Activated naive CD4-positive, alpha-beta T cell treated with anti-CD3 and anti-CD28 coated beads, Interleukin-2, amount 50 U/mL, for 72 hours (primary cell): ENCODE data around the gene PATJ. TPM values are rescaled to one million over a fixed set of nuclear protein-coding genes. Genes with fewer than 3 reads are reported as not detected.
A peak's percentile ranks its signal among the peaks of the same experiment; 100 is the strongest.
"Not testable (repeated sequence)": the region's sequence is repeated elsewhere in the genome, so short reads cannot be mapped to it uniquely, and the experiment has no call there.

Experiments
- ATAC-seq, 2 donors: fragments of 150-1000 bp; cut with Tn5 transposase; 2 replicates each; pipeline ENCODE4 v1.10.0; 2021; ENCODE audit warnings: mild to moderate bottlenecking in 2 of 2, moderate library complexity in 2 of 2
- DNase-seq, 2 donors: peaks; one replicate each; pipeline ENCODE4 v3.0.0; 2021 to 2022; ENCODE audit warnings: low spot score in 2 of 2
- H3K27ac Mint-ChIP-seq, 2 donors: one replicate each; pipeline ENCODE4 v1.8.0; 2022; ENCODE audit warnings: mild to moderate bottlenecking in 2 of 2, mixed read lengths in 2 of 2
- H3K36me3 Mint-ChIP-seq, 2 donors: one replicate each; pipeline ENCODE4 v1.8.0; 2022; ENCODE audit warnings: mixed read lengths in 2 of 2
- H3K9me3 Mint-ChIP-seq, 2 donors: one replicate each; pipeline ENCODE4 v1.8.0; 2022; ENCODE audit warnings: mixed read lengths in 2 of 2
- total RNA-seq, 2 donors: library from RNA; stranded (reverse); gene quantifications; one replicate each; pipeline ENCODE4 v1.2.3, GENCODE V29; 2022

Gene PATJ
- total RNA-seq, 2 donors from 2014 or later: 21.5 to 24.7 TPM

GRCh38 chr1:62140666-62141065, 398.4 kb downstream of the PATJ start:
- H3K9me3 Mint-ChIP-seq: no peaks in the 10 kb centered on the region
- no peak for DNase-seq
- no peak overlapping the region for H3K27ac Mint-ChIP-seq
- ATAC-seq: no peak
- H3K36me3 Mint-ChIP-seq: no peaks in the 10 kb centered on the region

- Mint-ChIP-seq H3K36me3 (no peaks in the 10 kb centered on the region), H3K27ac (no peak overlapping the region), H3K9me3 (no peaks in the 10 kb centered on the region)
- DNase-seq: no peak
- no peak for ATAC-seq
Observed at GRCh38 chr1:62142496-62142895, 400.2 kb downstream of the PATJ start.

- Mint-ChIP-seq H3K36me3 (no peaks in the 10 kb centered on the region), H3K9me3 (no peaks in the 10 kb centered on the region), H3K27ac (peak overlapping the region in 1 of 2 donors; percentile 3)
- ATAC-seq (no peak), DNase-seq (peak in 1 of 2 donors; percentile 49)
Observed at GRCh38 chr1:62144238-62144831, 402.1 kb downstream of the PATJ start.

DNA sequence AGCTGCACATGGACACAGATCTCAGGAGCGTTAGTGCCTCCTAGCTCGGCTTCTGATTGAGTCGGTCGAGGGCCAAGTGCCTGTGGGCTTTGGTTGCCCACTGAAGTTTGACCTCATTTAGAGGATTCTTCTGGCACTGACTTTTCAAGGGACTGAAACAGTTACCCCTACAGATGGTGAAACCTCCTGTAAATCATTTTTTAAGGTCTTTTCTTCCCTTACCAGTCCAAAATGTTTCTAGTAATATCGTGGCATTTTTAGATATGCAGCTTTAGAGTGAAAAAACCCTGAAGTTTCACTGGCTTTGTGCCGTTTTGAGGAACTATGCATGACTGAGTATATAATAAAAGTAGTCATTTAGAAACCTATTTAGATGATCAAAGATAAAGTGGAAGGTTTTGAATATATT, 417.7 kb downstream of the PATJ start:
- ATAC-seq (no peak), DNase-seq (no peak)
- Mint-ChIP-seq H3K27ac (no peak overlapping the region), H3K36me3 (peaks cover 0 to 5% of the 10 kb centered on the region in 2 donors), H3K9me3 (no peaks in the 10 kb centered on the region)

DNA sequence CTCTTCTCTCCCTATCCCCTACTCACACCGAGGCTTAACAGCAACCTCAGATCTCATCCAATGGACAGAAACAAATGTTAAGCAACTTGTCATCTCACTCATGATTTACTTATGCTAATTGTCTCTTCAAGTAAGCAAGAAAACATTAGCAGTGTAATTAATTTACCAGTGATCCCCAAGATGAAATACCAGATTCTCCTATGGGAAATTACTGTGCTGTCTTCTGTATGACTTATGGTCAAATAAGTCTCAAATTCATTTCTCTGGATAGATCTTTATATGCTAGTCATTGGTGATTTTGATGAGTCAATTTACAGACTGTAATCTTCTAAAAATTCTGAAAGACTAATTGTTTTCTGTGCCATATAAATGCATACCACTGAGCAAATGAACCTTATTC, 419.4 kb downstream of the PATJ start:
- no peaks in the 10 kb centered on the region for H3K9me3 Mint-ChIP-seq
- H3K27ac Mint-ChIP-seq: no peak overlapping the region
- no peak for ATAC-seq

GRCh38 chr1:62170380-62170779, 428.1 kb downstream of the PATJ start:
- not testable (repeated sequence) for H3K36me3 Mint-ChIP-seq, H3K9me3 Mint-ChIP-seq, ATAC-seq, DNase-seq, H3K27ac Mint-ChIP-seq

More for the DNA sequence above, 419.4 kb downstream of the PATJ start:
- H3K36me3 Mint-ChIP-seq: peaks cover 0 to 5% of the 10 kb centered on the region in 2 donors
- DNase-seq: no peak

DNA sequence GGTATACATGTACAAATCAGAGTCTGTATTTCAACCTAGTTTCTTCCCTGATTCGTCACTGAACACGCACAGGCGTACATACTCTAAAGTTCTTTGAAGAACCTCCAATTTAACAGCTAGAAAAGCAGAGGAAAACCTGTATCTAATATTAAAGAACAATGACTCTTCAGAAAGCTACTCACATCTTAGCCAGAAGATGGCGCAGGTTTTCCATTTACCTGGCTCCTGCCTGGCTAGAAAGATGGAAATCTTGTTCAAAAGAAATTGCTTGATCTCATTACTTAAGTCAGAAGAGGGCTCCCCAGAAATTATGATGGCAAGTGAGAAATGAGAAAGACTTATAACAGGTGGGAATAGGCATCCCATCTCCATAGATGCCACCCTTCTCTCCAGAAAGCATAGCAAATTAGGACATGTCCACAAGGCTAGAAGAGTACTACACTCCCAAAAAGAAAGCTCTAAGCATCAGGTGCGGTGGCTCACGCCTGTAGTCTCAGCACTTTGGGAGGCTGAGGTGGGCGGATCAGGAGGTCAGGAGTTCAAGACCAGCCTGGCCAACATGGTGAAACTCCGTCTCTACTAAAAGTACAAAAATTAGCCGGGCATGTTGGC, 433.4 kb downstream of the PATJ start:
- Mint-ChIP-seq H3K36me3 (no peaks in the 10 kb centered on the region), H3K27ac (no peak overlapping the region), H3K9me3 (no peaks in the 10 kb centered on the region)
- ATAC-seq: no peak
- peak in 1 of 2 donors; percentile 43 for DNase-seq

DNA sequence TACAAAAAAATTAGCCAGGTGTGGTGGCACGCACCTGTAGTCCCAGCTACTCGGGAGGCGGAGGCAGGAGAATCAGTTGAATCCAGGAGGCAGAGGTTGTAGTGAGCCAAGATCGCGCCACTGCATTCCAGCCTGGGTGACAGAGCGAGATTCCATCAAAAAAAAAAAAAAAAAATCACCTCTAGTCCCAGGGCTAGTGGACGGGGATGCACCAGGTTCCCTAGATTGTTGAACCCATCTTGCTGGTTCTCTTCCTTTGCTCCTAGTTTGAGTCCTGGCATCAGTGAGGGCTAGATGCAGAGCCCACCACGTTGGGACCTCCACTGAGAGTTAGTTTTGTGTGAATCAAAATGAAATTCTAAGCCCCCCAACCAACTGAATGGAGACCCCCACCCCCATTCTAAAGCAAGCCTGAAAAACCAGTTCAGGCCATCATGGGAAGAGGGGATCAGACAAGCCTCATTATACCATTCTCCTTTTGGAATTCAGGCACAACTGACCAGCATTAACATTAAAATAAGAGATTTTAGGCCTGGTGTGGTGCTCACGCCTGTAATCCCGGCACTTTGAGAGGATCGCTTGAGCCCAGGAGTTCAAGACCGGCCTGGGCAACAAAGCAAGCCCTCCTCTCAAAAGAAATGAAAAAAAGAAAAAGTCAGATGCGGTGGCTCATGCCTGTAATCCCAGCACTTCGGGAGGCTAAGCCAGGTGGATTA, 434.5 kb downstream of the PATJ start:
- DNase-seq (no peak), ATAC-seq (no peak)
- Mint-ChIP-seq H3K36me3 (no peaks in the 10 kb centered on the region), H3K27ac (no peak overlapping the region), H3K9me3 (no peaks in the 10 kb centered on the region)

DNA sequence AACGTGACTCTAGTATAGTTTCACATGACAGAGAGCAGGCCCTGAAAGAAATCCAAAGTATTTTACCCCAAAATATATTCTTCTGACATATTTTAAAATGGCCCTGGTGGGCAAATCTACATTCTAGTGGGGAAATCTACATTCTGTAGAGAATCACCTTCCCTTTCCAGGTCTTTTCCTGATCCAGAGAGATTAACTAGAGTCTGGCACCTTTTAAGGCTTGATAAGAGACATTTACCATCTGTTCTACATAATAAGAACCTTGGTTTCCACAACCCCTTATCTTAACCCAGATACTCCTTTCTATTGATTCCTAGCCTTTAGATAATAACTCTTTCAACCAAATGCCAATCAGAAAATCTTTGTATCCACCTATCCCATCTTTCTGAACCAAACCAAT, 435.3 kb downstream of the PATJ start:
- Mint-ChIP-seq H3K9me3 (no peaks in the 10 kb centered on the region), H3K36me3 (no peaks in the 10 kb centered on the region), H3K27ac (no peak overlapping the region)
- no peak for ATAC-seq
- no peak for DNase-seq

DNA sequence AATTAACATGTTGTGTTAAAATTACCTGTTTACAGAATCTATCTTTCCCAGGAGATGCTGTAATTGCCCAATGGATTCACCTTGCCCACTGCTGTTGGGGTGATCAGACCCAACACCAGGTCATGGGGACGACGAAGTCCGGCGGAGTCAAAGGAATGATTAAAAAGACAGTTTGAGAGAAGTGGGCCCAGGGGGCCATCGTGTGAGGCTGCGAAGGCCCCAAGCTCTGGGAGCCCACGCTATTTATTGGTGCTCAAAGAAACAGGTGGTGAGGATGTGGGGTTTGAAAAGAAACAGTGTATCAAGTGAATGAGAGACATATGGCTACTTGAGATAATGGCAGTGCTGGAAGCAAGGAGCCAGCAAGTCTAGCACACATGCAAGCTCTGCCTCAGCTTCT, 436.1 kb downstream of the PATJ start:
- Mint-ChIP-seq H3K9me3 (no peaks in the 10 kb centered on the region), H3K27ac (no peak overlapping the region), H3K36me3 (no peaks in the 10 kb centered on the region)
- no peak for ATAC-seq
- no peak for DNase-seq

DNA sequence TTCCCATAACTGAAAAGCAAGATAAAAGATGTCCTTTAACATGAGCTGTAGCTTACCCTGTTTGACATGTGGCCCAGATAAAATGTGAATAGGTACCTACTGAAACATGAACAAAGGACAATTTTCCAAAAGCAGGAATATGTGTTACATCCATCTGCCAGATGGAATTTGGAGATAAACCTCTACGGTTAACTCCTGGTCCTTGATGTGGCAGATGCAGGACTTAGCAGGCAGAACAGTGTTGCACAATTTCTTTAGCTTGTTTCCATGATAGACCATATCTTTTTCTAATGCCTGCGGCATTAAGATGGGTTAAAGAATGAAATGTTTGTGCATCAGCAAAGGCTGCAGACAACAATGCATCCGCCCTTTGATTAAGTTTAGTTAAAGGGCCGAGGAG, 437.8 kb downstream of the PATJ start:
- DNase-seq, H3K9me3 Mint-ChIP-seq, H3K36me3 Mint-ChIP-seq, H3K27ac Mint-ChIP-seq, ATAC-seq: not testable (repeated sequence)

GRCh38 chr1:62180639-62181038, 438.4 kb downstream of the PATJ start:
- DNase-seq: no peak
- no peaks in the 10 kb centered on the region for H3K36me3 Mint-ChIP-seq
- ATAC-seq: no peak
- H3K9me3 Mint-ChIP-seq: no peaks in the 10 kb centered on the region
- H3K27ac Mint-ChIP-seq: no peak overlapping the region

- Mint-ChIP-seq H3K36me3 (no peaks in the 10 kb centered on the region), H3K9me3 (no peaks in the 10 kb centered on the region)
Observed at GRCh38 chr1:62181532-62181931, 439.3 kb downstream of the PATJ start.

GRCh38 chr1:62182157-62182556, 439.9 kb downstream of the PATJ start:
- H3K9me3 Mint-ChIP-seq: not testable (repeated sequence)

More at GRCh38 chr1:62181532-62181931, 439.3 kb downstream of the PATJ start:
- ATAC-seq: no peak
- no peak overlapping the region for H3K27ac Mint-ChIP-seq
- DNase-seq: no peak

GRCh38 chr1:62183164-62184020, 441.1 kb downstream of the PATJ start:
- H3K27ac Mint-ChIP-seq, DNase-seq, H3K36me3 Mint-ChIP-seq, H3K9me3 Mint-ChIP-seq, ATAC-seq: not testable (repeated sequence)

More at GRCh38 chr1:62182157-62182556, 439.9 kb downstream of the PATJ start:
- not testable (repeated sequence) for H3K36me3 Mint-ChIP-seq, ATAC-seq, H3K27ac Mint-ChIP-seq, DNase-seq

GRCh38 chr1:62184336-62184735, 442.1 kb downstream of the PATJ start:
- DNase-seq (no peak), ATAC-seq (no peak)
- Mint-ChIP-seq H3K27ac (no peak overlapping the region), H3K9me3 (no peaks in the 10 kb centered on the region), H3K36me3 (no peaks in the 10 kb centered on the region)

DNA sequence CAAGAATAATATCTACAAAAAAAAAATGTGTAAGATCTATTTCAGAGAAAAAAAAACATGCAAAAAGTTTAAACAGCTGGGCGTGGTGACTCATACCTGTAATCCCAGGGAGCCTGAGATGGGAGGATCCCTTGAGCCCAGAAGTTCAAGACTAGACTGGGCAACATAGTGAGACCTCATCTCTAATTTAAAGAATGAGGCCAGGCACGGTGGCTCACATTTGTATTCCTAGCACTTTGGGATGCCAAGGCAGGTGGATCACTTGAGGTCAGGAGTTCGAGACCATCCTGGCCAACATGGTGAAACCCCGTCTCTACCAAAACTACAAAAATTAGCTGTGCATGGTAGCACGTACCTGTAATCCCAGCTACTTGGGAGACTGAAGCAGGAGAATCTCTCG, 443.0 kb downstream of the PATJ start:
- not testable (repeated sequence) for ATAC-seq, H3K9me3 Mint-ChIP-seq, DNase-seq, H3K27ac Mint-ChIP-seq, H3K36me3 Mint-ChIP-seq
